Ectodermal cell (in vitro differentiated cells): ENCODE measurements around the gene MKS1.
A peak's percentile ranks its signal among the peaks of the same experiment; 100 is the strongest.

ENCODE experiments used
- H3K27ac ChIP-seq: 2 replicates; pipeline ENCODE4 v1.7.0; 2013; ENCODE audit warnings: mild to moderate bottlenecking, low read depth, low read length; ENCODE audit not compliant: insufficient read depth, poor library complexity, severe bottlenecking
- H3K27me3 ChIP-seq: 2 replicates; pipeline ENCODE4 v1.7.0; 2013; ENCODE audit warnings: mild to moderate bottlenecking, low read length; ENCODE audit not compliant: insufficient read depth, control insufficient read depth, poor library complexity, severe bottlenecking
- H3K36me3 ChIP-seq: one replicate; pipeline ENCODE4 v1.7.0; 2013; ENCODE audit warnings: low read length; ENCODE audit not compliant: control insufficient read depth, insufficient read depth
- H3K4me1 ChIP-seq: one replicate; pipeline ENCODE4 v1.7.0; 2013; ENCODE audit warnings: low read length; ENCODE audit not compliant: control insufficient read depth, insufficient read depth
- H3K4me3 ChIP-seq: 2 replicates; pipeline ENCODE4 v1.7.0; 2013; ENCODE audit warnings: low read depth, low read length, control low read depth; ENCODE audit not compliant: insufficient read depth
- H3K9me3 ChIP-seq: 2 replicates; pipeline ENCODE4 v1.7.0; 2013; ENCODE audit warnings: mild to moderate bottlenecking, low read length, moderate library complexity; ENCODE audit not compliant: control insufficient read depth
- WGBS, 2 experiments: methylation state at CpG; one replicate each; pipeline ENCODE4 v1.1.7; 2013; ENCODE audit warnings: missing lambda C conversion rate in 2 of 2; 5-methylcytosine and 5-hydroxymethylcytosine counted together

The MKS1 gene

GRCh38 chr17:58253082-58253481, 34.0 kb upstream of the MKS1 start:
- Histone ChIP-seq H3K4me3 (no peak overlapping the region), H3K36me3 (no peaks in the 10 kb centered on the region), H3K27me3 (peaks cover 81% of the 10 kb centered on the region), H3K27ac (no peak overlapping the region), H3K4me1 (no peaks in the 10 kb centered on the region), H3K9me3 (no peaks in the 10 kb centered on the region)
- WGBS, 2 experiments: 87 to 94% methylated on average over 3 of the region's 3 CpGs

- 75 to 77% methylated on average over 9 of the region's 9 CpGs for WGBS, 2 experiments
- H3K4me3 ChIP-seq: no peak overlapping the region
- no peaks in the 10 kb centered on the region for H3K4me1 ChIP-seq
- H3K36me3 ChIP-seq: no peaks in the 10 kb centered on the region
- no peaks in the 10 kb centered on the region for H3K9me3 ChIP-seq
- no peak overlapping the region for H3K27ac ChIP-seq
- H3K27me3 ChIP-seq: peaks cover 84% of the 10 kb centered on the region
These were observed 33.1 kb upstream of the MKS1 start for GRCh38 chr17:58252141-58252540.

GRCh38 chr17:58250344-58251011, 31.4 kb upstream of the MKS1 start:
- WGBS, 2 experiments: 94% methylated on average over 12 of the region's 12 CpGs
- H3K27me3 ChIP-seq: peaks cover 93% of the 10 kb centered on the region
- no peak overlapping the region for H3K27ac ChIP-seq
- H3K4me3 ChIP-seq: no peak overlapping the region
- no peaks in the 10 kb centered on the region for H3K9me3 ChIP-seq
- H3K4me1 ChIP-seq: no peaks in the 10 kb centered on the region
- no peaks in the 10 kb centered on the region for H3K36me3 ChIP-seq

GRCh38 chr17:58249270-58250133, 30.4 kb upstream of the MKS1 start:
- no peaks in the 10 kb centered on the region for H3K9me3 ChIP-seq
- H3K27me3 ChIP-seq: peaks cover 91% of the 10 kb centered on the region
- H3K36me3 ChIP-seq: no peaks in the 10 kb centered on the region
- H3K27ac ChIP-seq: no peak overlapping the region
- WGBS, 2 experiments: 11 to 12% methylated on average over 57 of the region's 57 CpGs
- peak overlapping the region; percentile 14 for H3K4me3 ChIP-seq
- no peaks in the 10 kb centered on the region for H3K4me1 ChIP-seq

GRCh38 chr17:58248955-58249269, 29.9 kb upstream of the MKS1 start:
- peaks cover 88% of the 10 kb centered on the region for H3K27me3 ChIP-seq
- no peaks in the 10 kb centered on the region for H3K4me1 ChIP-seq
- WGBS, 2 experiments: 44 to 47% methylated on average over 10 of the region's 10 CpGs
- H3K36me3 ChIP-seq: no peaks in the 10 kb centered on the region
- H3K4me3 ChIP-seq: no peak overlapping the region
- no peak overlapping the region for H3K27ac ChIP-seq
- no peaks in the 10 kb centered on the region for H3K9me3 ChIP-seq

- no peaks in the 10 kb centered on the region for H3K36me3 ChIP-seq
- no peak overlapping the region for H3K27ac ChIP-seq
- WGBS, 2 experiments: 86 to 94% methylated on average over 10 of the region's 10 CpGs
- peaks cover 85% of the 10 kb centered on the region for H3K27me3 ChIP-seq
- no peak overlapping the region for H3K4me3 ChIP-seq
- H3K4me1 ChIP-seq: no peaks in the 10 kb centered on the region
- H3K9me3 ChIP-seq: no peaks in the 10 kb centered on the region
These were observed 28.7 kb upstream of the MKS1 start for GRCh38 chr17:58247511-58248363.

- 80 to 94% methylated on average over 1 of the region's 1 CpG for WGBS, 2 experiments
- Histone ChIP-seq H3K4me1 (no peaks in the 10 kb centered on the region), H3K9me3 (no peaks in the 10 kb centered on the region), H3K36me3 (no peaks in the 10 kb centered on the region), H3K27me3 (peaks cover 78% of the 10 kb centered on the region), H3K4me3 (no peak overlapping the region), H3K27ac (no peak overlapping the region)
These were observed 27.7 kb upstream of the MKS1 start for GRCh38 chr17:58246781-58247180.

GRCh38 chr17:58246104-58246740, 27.2 kb upstream of the MKS1 start:
- no peaks in the 10 kb centered on the region for H3K36me3 ChIP-seq
- peaks cover 78% of the 10 kb centered on the region for H3K27me3 ChIP-seq
- no peaks in the 10 kb centered on the region for H3K9me3 ChIP-seq
- WGBS, 2 experiments: 84 to 86% methylated on average over 13 of the region's 13 CpGs
- no peaks in the 10 kb centered on the region for H3K4me1 ChIP-seq
- H3K4me3 ChIP-seq: no peak overlapping the region
- H3K27ac ChIP-seq: no peak overlapping the region

- 76 to 79% methylated on average over 10 of the region's 10 CpGs for WGBS, 2 experiments
- Histone ChIP-seq H3K36me3 (no peaks in the 10 kb centered on the region), H3K4me1 (no peaks in the 10 kb centered on the region), H3K27me3 (peaks cover 71% of the 10 kb centered on the region), H3K27ac (no peak overlapping the region), H3K4me3 (no peak overlapping the region), H3K9me3 (no peaks in the 10 kb centered on the region)
These were observed 26.5 kb upstream of the MKS1 start for GRCh38 chr17:58245428-58246103.
